Stimulated activated CD8-positive, alpha-beta memory T cell treated with anti-CD3 and anti-CD28 coated beads, Interleukin-4, amount 100 ng/mL, for 48 hours (primary cell): ENCODE measurements around the gene MCCC2.
A peak's percentile ranks its signal among the peaks of the same experiment; 100 is the strongest.
"Not testable (repeated sequence)": the region's sequence is repeated elsewhere in the genome, so short reads cannot be mapped to it uniquely, and the experiment has no call there.

Source experiments
- DNase-seq: peaks from one replicate; pipeline ENCODE4 v3.0.0-alpha.2; 2020

MCCC2 gene

DNA sequence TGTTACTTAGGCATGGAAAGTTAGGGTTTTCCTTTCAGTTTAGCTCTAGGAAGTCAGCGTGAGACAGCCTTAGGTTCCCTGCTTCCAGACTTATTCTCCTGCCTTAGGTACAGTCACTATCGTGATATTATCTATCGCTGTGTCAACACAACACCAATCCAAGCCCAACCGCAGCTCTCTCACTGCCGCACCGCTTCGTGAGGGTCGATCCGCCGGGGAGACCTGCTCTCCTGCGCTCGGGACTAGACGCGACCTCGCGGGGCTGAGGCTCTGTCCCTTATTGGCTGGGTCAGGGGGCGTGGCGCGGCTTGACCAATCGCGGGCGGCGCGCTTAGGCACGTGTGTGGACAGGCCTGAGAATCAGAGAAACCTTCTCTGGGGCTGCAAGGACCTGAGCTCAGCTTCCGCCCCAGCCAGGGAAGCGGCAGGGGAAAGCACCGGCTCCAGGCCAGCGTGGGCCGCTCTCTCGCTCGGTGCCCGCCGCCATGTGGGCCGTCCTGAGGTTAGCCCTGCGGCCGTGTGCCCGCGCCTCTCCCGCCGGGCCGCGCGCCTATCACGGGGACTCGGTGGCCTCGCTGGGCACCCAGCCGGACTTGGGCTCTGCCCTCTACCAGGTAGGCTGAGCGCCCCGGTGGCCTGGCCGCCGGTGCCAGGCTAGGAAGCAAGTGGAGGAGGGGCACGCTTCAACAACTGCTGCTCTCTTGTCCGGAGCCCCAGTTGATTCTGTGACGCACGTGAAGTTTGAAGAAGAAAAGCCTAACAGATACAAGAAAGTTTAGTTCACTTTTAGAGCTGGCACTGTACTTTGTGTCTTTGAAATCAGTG lies at the start of gene MCCC2:
Gene MCCC2, plus strand, starts transcription at position 400 of the 825 bp plus-strand sequence. Its CDS starts 86 bp downstream, at position 486.
- DNase-seq, result peak; percentile 98

GRCh38 chr5:71537687-71538086 lies 49.5 kb upstream of the MCCC2 start:
- DNase-seq, result no peak

DNA sequence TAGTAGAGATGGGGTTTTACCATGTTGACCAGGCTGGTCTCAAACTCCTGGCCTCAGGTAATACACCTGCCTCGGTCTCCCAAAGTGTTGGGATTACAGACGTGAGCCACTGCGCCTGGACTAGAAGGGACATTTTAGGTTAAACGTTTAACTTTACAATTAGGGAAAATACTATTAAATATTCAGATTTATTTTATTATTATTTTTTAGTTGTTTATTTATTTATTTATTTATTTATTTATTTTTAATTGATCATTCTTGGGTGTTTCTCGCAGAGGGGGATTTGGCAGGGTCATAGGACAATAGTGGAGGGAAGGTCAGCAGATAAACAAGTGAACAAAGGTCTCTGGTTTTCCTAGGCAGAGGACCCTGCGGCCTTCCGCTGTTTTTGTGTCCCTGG lies 36.3 kb upstream of the MCCC2 start:
- not testable (repeated sequence) for DNase-seq

GRCh38 chr5:71551582-71551981 lies 35.6 kb upstream of the MCCC2 start:
- not testable (repeated sequence) for DNase-seq

DNA sequence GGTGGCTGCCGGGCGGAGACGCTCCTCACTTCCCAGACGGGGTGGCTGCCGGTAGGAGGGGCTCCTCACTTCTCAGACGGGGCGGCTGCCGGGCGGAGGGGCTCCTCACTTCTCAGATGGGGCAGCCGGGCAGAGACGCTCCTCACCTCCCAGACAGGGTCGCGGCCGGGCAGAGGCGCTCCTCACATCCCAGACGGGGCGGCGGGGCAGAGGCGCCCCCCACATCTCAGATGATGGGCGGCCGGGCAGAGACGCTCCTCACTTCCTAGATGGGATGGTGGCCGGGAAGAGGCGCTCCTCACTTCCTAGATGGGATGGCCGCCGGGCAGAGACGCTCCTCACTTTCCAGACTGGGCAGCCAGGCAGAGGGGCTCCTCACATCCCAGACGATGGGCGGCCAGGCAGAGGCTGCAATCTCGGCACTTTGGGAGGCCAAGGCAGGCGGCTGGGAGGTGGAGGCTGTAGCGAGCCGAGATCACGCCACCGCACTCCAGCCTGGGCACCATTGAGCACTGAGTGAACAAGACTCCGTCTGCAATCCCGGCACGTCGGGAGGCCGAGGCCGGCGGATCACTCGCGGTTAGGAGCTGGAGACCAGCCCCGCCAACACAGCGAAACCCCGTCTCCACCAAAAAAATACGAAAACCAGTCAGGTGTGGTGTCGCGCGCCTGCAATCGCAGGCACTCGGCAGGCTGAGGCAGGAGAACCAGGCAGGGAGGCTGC lies 35.0 kb upstream of the MCCC2 start:
- DNase-seq, result not testable (repeated sequence)

GRCh38 chr5:71563161-71563560 lies 24.0 kb upstream of the MCCC2 start:
- no peak for DNase-seq

DNA sequence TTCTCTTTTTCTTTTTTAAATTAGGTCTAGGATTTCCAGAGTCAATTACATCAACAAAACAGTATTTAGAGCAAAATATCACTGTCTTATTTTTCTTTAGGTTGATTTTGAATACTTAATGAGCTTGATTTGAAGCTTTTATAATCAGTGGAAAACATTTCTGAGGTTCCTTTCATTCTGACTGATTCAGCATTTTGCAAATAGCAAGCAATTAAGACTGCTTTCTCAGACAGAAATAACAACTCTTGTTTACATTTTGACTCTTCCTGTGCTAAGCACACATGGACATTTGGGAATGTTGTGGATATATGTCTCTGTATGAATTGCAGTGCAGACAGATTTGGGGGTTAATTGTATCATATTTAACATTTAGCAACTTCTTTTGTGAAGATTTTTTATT lies 22.2 kb upstream of the MCCC2 start:
- no peak for DNase-seq

DNA sequence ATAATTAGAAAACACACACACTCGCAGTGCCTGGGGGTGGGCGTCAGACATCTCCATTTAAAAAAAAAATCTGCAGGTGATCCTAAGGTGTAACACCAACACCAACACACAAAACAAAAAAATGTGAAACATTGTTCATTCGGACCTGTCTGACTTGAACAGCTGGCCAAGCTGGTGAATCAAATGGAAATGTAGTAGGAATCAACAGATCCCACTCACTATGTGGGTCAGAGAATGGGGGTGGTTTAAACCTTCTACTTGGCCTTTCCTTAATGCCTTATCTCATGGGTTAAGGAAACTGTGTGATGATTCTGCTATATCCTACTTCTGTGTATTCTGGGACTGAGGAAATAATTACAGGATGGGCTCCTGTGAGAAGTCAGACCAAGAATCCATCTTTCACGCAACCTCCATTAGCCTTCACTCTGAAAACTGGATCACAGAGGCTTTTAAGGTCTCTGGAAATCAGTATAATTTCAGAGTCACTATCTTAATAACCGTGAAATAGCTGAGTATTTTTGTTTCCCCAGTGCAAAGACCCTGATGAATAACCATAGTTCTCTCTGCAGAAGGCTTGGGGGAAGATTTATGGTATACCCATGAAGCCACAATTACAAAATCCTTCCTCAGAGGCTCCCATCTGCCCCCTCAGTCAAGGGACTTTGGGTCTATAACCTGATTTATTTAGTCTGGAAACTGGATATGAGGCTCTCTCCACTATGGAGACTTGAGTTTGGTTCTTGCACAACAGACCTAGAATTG lies 17.2 kb upstream of the MCCC2 start:
- no peak for DNase-seq

DNA sequence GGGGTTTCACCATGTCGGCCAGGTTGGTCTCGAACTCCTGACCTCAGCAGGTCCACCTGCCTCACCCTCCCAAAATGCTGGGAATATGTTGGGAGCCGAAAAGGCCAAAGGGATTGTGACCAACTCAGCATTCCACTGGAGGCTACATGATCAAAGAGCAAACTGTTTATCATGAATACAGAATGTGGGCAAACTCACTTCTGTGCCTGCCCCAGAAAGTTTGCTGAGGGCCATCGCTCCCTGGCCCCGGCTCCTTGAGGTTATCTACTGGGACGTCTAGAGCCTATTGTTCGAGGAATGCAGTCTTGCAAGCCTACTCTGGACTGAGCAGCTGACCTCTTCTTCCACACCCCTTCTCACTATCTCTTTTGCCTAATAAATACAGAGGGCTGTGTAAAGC lies 15.3 kb upstream of the MCCC2 start:
- DNase-seq, result not testable (repeated sequence)

- no peak for DNase-seq
Measured at GRCh38 chr5:71573591-71573990, 13.5 kb upstream of the MCCC2 start.

DNA sequence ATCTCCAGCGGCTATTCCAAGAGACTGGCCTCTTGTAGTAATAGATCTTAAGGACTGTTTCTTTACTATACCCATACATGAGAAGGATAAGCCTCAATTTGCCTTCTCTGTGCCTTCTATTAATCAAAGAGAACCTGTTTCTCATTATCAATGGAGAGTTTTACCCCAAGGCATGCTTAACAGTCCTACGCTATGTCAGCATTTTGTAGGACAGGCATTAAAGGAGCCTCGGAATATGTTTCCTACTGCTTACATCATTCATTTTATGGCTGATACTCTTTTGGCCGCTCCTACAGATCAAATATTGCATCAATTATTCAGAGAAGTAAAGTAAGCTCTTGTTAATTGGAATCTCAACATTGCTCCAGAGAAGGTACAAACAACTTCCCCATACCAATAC lies 11.6 kb upstream of the MCCC2 start:
- not testable (repeated sequence) for DNase-seq

GRCh38 chr5:71576241-71576640 lies 10.9 kb upstream of the MCCC2 start:
- DNase-seq, result no peak

DNA sequence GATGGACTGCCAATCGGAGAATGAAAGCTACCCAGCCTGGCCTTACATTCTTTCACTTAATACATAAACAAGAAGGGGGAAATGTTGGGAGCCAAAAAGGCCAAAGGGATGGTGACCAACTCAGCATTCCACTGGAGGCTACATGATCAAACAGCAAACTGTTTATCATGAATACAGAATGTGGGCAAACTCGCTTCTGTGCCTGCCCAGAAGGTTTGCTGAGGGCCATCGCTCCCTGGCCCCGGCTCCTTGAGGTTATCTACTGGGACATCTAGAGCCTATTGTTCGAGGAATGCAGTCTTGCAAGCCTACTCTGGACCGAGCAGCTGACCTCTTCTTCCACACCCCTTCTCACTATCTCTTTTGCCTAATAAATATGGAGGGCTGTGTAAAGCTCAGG lies 9.3 kb upstream of the MCCC2 start:
- not testable (repeated sequence) for DNase-seq

GRCh38 chr5:71582945-71583584 lies 4.1 kb upstream of the MCCC2 start:
- DNase-seq, result no peak

GRCh38 chr5:71586052-71586940 lies 844 bp upstream of the MCCC2 start:
- no peak for DNase-seq

DNA sequence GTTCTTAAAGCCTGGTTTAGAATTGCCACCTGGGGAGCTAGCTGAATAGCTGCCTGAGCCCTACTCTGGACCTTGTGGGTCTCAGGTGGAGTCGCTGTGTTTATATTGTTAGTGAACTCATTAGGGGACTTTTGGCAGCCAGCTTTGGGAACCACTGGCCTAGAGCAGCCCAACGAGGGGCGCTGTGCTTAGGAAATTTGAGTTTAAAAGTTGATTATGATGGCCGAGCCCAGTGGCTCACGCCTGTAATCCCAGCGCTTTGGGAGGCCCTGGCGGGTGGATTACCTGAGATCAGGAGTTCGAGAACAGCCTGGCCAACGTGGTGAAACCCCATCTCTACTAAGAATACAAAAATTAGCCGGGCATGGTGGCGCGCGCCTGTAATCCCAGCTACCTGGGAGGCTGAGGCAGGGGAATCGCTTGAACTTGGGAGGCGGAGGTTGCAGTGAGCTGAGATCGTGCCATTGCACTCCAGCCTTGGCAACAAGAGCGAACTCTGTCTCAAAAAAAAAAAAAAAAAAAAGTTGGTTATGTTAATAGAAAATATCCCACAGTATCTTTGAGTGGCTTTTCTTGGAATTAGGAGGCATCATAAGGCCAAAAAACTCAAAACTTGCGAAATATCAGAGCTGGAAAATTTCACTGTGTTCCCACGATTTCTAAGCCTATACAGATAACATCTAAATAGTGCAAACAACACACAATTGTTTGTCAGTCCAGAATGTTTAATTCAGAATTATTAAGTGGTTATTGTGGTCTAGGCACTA lies 809 bp downstream of the MCCC2 start:
- DNase-seq, result peak; percentile 33

DNA sequence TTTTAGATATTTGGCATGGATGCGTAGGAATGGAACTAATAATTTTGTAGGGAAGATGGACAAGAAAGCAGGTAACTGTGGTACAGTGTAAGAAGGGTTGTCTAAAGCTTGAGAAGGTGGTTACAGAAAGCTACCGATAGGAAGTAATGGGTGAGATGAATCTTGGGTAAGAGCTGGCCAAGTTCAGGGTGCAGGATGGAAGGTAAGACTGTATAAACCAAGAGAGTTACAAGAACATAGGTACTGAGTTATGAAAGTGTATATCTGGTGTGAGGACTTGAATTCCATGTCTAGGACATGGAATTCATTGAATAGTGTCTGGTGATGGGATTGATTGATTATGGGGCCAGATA lies 1.4 kb downstream of the MCCC2 start:
- no peak for DNase-seq

- no peak for DNase-seq
Measured at GRCh38 chr5:71589903-71590302, 2.8 kb downstream of the MCCC2 start.

GRCh38 chr5:71591100-71591499 lies 4.0 kb downstream of the MCCC2 start:
- DNase-seq, result no peak

- no peak for DNase-seq
Measured at GRCh38 chr5:71596169-71596568, 9.0 kb downstream of the MCCC2 start.

DNA sequence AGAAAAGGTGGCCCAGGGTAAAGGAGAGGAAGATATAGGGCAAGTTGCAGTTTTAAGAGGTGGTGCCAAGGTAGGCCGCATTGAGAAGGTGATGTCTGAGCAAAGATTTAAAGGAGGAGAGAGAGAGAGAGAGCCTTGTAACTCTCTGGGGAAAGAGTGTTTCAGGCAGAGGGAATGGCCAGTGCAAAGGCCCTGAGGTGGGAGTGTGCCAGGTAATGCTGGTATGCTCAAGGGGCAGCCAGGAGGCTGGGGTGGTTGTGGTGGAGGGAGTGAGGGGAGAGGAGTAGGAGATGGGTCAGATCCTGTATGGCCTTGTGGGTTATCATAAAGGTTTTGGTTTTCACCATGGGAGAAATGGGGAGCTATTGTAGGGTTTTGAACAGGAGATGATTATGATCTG lies 9.9 kb downstream of the MCCC2 start:
- DNase-seq, result no peak
